ENCODE measurements around the gene SIMC1.

SIMC1 gene

DNA sequence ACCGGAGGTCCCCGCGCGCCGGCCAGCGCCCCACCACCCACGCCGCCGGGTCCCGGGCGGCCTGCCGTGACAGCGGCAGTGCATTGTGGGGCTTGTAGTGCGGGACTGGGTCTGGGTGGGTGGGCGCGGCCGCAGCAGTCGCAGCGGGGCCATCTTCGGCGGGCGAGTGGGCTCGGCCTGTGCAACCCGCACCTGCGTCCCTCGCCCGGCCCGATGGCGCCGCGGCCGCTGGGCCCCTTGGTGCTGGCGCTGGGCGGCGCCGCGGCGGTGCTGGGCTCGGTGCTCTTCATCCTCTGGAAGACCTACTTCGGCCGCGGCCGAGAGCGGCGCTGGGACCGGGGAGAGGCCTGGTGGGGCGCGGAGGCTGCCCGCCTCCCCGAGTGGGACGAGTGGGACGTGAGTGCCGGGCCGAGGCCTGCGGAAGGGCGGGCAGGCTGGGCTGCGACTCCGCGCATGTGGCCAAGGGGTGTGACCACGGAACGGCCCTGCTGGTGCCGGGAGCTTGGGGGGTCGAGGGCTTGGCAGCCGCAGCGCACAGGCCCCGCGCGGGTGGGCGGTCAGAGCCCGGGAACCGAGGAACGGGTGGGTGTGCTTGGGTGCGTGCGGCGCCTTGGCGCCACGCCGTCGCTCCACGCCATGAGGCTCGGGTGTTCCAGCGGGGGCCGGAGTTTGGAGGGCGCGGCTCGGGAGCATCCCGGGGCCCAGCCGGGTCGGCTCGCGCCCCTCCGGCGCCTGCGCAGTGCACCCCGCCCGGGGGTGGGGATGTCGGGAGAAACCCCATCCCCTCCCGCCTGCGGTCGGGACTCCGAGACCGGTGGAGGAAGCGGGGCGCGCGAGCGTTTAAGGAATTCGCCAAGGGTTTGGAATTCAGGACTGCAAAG lies 127.4 kb downstream of the SIMC1 start, which contains the start of gene ARL10:
ARL10 (plus strand) TSS at position 137 of the 881 bp plus-strand sequence; CDS start at position 214, 77 bp downstream.
- peak; percentile 9 to 19 for DNase-seq

DNA sequence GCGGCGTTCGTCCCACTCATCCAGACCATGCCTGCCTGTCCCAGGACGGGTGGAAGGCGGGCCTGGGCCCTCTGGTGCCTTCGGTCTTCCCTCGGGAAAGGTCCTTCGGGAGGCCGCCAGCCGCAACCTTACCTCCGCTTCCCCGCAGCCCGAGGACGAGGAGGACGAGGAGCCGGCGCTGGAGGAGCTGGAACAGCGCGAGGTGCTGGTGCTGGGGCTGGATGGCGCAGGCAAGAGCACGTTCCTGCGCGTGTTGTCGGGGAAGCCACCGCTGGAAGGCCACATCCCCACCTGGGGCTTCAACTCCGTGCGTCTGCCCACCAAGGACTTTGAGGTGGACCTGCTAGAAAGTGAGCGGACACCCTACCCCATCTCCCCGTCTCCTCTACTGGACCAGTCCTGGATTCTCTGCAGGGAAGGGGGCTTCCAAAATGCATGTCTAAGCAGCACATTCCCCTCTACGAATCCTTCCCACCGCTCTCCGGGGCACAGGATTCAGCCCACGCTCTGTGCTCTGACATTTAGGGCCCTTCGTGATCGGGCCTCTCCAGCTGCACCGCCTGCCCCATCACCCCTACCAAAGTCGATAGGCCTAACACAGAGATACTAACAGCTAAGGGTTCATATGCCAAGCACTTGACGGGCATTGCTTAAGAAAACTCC lies 128.1 kb downstream of the SIMC1 start:
- no peak for DNase-seq

DNA sequence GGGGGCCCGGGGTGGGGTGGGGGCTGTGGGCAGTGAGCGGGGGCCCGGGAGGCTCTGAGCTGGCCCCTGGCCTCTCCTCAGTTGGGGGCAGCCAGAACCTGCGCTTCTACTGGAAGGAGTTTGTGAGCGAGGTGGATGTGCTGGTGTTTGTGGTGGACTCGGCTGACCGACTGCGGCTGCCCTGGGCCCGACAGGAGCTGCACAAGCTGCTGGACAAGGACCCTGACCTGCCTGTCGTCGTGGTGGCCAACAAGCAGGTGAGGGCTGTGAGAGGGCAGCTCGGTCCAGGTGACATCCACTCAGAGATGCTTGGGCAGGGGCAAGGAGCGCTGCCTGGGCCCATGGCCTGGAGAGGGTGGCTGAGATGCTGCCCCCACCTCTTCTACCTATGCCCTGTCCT lies 130.5 kb downstream of the SIMC1 start:
- no peak for DNase-seq

DNA sequence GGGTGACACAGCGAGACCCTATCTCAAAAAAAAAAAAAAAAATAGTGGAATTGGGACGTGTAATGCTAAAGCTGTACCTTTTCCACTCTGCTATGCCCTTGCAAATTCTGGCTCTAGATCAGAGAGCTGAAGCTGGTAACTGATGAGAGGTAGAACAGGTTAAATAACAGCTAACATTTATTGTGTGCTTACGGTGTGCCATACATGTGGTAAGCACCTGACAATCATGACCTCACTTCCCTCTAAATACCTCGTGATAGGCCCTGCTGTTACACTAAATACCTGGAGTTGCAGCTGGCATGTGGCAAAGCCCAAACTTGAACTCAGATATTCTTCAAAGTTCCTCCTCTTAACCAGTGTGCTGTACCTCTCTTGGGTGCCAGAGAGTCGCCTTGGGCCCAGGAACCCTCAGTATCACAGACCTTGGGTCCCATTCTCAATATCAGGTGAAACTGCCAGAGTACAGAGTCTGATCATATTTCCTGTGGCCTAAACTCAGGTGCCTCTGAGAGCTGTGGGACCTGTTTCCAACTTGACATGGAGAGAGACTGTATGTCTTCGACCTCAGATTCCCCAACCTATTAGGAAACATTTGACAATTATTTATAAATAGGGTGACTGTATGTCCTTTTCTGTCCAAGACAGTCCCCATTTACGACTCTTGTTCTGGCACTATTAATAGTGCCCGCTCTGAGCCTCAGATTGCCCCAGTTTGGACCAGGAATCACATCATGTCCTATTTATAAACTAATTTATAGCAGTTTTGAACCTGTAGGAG lies 131.9 kb downstream of the SIMC1 start:
- no peak for DNase-seq

DNA sequence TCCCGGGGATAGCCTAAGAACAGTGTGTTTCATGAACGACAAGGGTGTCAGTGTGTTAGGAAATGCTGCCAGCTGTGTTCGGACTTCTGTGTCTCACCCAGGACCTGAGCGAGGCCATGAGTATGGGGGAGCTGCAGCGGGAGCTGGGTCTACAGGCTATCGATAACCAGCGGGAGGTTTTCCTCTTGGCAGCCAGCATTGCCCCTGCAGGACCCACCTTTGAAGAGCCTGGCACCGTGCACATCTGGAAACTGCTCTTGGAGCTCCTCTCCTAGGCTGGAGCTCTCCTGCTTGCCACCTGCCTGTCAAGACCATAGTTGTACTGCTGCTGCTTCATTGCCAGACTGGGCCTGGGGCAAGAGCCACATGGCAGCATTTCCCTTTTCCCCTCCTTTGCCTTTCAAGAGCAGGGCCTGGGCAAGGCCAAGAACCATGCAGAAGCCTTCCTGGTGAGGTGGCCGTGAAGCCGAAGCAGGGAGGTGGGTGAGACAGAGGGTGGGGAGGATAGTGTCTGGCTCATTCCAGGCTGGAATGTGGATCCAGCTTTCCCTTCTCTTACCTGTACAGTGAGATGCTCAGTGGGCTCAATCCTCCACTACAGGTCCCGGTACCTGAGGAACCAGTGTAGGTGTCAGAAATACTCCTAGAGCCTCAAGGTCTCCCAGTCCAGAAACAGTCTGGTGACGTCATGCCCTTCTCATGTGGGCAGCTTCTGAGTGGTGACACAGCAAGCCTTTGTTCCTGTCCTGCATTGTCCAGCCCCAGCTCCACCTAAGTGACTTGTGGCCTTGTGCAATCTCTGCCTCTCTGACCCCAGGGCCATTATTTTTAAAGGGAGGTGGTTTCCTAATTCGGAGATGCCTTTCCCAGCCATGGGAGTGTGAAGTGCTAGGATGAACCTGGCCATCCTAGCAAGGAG lies 133.7 kb downstream of the SIMC1 start:
- peak; percentile 12 to 59 for DNase-seq

DNA sequence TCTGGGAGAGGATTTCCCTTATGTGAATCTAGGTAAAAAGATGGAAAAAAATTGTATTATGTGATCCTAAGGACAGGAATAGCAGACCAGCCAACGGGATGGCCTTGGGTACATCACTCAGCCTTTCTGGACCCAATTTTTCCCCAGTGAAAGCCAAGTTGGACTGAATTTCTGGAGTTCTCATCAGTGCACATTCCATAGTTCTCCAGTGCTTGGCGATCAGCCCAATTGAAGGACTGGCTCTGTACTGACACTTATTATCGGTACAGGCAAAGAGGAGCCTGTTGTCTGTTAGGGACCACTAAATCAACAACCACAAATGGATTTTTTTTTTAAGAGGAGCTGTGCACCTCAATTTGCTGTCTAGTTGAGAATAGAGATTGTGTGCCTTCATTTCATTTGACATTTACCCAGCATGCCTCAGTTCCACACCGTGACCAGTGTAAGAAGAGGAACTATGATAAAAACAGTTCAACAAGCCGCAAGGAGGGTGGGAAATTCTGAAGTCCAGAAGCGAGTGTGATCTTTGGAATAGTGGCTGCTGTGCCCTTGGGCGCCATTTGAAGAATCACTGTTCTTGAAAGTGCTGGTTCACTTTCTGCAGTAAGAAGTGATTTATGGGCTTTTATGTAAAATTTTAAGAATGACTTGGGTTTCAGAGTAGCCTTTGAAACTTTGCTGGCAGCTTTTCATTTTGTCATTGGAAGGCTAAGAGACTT lies 135.0 kb downstream of the SIMC1 start:
- peak in 1 of 2 donors; percentile 8 for DNase-seq

DNA sequence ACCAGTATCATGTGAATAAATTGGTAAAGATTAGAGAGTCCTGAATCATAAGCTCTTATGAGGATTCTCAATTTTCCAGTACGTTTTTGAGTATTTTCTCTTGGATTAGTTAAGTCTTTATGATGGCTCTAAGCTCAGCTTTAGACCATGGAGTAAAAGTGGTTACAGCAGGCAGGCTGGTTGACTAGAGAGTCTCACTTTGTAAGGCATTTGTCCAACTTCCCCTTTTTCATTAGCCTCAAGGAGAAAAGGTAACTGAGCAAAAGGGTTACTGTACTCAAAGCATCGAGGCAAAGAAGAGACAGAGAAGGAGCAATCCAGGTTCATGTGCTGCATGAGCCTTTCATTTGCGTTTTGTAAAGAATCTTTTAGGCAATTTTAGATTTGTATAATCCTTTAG lies 141.7 kb downstream of the SIMC1 start:
- DNase-seq = no peak

DNA sequence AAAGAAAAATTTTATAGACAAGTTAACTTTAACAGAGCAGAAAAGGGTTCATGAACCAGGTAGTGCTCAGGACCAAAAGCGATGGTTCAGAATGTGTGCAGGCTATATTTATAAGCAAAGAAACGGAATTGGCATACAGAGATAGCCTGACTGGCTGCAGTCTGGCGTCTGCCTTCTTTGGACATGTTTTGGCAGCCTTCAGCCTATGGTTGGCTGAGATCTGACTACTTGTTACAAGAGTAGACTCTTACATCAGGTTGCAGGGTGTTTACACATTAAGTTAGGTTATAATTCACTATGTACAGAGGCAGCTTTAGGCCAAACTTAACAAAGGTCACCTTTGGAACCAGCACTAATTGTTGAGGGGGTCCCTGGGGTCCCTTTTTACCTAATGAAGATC lies 143.2 kb downstream of the SIMC1 start:
- no peak for DNase-seq

DNA sequence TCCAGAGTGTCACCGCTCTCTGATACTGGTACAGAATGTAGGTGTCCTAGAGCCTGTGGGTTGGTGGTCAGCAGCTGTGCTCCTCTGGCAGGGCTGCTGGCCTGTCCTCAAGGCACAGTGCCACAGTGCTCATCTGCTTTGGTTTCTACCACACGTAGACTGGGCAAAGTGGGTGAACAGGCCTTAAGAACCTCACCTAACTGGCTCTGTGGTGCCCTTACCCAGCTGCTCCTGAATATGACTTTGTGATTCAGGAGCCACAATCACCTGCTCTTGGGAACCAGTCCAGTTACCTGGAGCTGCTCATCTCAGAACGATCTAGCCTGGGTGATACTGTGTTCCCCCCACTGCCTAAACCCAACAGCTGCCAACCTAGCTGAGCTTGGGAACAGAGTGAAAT lies 143.8 kb downstream of the SIMC1 start:
- no peak for DNase-seq

DNA sequence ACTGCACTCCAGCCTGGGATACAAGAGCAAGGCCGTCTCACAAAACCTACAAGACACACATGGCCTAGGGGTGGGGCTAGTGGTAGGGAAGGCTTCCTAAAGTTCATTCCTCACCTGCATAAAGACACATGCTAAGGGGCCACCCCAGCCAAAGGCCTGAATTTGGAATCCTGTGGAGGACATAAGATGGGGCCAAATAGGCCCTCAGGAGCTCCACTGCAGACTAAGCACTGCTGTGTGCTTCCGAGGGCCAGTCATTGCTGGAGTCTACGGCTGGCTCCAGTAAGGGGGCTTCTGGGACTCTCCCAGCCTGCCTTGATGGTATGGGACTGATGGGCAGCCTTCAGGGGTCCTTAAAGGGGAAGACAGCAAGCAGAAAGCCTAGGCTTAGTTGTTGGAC lies 144.5 kb downstream of the SIMC1 start:
- DNase-seq = no peak

DNA sequence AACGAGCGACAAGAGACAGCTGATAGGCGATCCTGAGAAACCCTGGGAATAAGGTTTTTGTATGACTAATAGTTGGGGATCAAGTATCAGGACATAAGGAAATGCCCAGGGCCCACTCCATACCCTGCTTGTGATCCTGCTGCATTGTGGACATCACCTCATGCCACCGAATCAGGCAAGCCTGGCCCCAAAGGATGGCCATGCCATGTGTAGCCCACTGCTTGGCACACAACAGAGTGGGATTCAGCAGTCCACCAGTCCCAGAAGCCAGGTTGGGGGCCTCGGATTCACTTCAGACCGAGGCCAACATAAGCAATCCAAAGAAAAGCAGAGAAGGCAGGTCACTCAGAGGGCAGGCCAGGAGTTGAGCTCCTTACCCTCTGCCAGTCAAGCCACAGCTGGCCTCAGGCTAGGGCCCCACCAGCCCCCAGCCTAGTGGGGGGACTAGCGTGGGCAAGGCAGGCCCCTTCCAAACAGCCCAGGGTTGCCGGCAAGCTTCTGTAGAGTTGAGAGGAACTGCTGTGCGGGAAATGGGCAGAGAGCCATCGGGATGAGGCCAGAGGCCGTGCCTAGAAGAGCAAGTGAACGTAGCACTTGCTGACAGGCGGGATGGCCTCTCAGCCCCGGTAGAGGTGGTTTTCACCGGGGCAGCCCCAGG lies 145.2 kb downstream of the SIMC1 start:
- no peak for DNase-seq

DNA sequence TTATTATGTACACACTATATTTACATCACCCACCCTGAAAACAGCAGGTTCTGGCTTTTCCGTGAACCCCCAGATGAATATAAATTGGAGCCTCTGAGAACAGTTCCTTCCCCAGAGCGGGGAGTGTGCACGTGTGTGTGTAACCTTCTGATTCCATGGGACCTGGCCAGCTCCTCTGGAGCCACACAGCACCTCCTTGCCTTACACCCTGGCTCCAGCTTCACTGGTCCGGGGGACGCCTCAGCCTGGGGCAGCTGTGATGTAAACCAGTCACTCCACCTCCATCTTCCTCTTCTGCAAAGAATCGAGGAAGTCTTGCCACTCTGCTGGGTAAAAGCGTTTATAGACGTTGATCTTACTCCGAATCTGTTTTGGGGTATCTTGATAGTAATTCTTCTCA lies 145.7 kb downstream of the SIMC1 start:
- DNase-seq = no peak

DNA sequence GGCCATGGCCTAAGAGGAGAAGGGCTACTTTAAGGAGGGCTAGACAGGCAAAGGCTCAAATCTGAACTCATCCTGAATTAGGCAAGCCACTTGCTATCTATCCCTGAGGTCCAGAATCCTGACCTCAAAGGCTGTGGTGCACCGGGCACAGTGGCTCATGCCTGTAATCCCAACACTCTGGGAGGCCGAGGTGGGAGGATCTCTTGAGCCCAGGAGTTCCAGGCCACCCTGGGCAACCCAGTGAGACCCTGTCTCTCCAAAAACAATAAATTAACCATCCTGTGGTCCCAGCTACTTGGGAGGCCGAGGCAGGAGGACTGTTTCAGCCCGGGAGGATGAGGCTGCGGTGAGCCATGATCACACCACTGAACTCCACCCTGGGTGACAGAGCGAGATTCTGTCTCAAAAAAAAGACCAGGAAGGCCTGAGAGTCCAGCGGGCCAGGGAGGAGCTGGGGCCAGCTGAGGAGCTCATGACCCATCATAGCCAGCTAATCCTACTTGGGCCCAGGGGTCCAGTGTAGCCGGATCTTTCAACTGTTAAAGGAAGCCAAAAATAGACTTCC lies 146.2 kb downstream of the SIMC1 start:
- no peak for DNase-seq

DNA sequence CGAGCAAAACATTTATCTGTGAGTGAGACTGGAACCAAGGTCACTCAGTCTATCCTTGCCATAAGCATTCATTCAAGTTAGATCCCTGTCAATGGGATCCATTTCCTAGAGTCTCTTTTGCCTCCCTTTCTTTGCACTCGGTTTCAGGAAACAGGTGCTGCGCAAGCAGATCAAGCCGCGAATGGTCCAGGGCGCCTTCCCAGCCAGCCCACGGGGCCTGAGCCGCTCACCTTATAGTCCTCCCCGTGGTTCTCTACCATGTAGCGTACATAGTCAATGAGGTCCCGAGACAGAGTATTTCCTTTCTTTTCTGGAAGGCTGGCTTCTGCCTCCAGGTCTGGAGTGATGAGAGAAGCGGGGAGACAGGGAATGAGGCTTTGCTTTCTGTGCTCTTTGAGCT lies 146.8 kb downstream of the SIMC1 start:
- DNase-seq = no peak

DNA sequence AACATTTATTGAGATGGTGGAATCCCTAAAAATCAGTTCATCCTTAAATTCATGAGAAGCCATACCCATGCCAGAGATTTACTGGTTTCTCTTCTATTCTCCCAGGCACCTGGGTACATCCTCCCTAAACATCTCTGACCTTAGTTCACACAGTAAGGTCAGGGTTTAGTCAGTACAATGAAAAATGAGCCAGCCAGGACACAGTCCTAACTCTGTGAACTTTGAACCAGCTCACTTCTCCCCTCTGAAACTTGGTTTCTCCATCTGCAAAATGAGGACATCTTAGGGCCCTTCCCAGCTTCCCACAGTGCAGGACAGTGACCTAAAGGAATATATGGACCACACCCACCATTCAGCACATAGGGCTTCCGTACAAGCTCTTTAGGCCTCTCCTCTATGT lies 148.3 kb downstream of the SIMC1 start:
- no peak for DNase-seq

DNA sequence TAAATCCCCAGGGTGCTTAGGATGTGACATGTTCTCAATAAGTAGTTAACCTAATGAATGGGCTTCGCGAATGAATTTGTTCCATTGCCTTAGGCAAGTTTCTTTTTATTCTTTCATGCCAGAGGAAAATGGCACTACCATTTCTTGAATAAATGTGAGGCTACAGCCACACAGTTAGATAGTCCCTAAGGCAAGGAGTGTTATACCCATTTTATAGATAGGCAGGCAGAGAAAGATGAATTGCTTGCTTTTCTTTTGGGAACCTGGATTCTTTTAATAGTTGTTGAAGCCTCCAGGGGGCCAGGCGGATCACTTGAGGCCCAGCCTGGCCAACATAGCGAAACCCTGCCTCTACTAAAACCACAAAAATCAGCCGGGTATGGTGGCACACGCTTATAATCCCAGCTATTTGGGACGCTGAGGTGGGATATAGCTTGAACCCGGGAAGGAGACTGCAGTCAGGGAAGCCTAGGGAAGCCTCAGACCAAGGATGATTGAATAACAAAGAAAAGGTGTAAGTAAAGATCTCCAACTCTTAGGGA lies 149.2 kb downstream of the SIMC1 start:
- DNase-seq = no peak

DNA sequence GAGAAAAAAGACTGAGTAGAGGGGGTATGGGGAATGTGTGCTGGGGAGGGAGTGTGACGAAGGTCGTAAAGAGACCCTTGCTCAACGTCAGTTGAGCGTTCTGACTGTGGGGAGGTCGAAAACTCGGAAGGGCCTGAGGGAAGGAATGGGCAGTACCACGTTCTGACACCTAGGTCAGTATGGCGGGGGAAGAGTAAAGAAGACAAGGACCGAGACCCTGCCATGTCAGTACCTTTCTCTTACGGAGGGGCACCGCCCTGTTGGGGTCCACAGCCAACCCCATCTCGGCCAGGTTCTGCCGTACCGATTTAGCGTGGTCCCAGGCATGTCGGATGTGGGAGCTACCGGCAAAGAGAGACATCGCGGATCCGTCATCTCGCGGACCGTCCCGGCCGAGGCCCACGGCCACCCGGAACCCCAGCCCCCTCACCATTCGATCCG lies 149.8 kb downstream of the SIMC1 start:
- peak in 1 of 2 donors; percentile 9 for DNase-seq

DNA sequence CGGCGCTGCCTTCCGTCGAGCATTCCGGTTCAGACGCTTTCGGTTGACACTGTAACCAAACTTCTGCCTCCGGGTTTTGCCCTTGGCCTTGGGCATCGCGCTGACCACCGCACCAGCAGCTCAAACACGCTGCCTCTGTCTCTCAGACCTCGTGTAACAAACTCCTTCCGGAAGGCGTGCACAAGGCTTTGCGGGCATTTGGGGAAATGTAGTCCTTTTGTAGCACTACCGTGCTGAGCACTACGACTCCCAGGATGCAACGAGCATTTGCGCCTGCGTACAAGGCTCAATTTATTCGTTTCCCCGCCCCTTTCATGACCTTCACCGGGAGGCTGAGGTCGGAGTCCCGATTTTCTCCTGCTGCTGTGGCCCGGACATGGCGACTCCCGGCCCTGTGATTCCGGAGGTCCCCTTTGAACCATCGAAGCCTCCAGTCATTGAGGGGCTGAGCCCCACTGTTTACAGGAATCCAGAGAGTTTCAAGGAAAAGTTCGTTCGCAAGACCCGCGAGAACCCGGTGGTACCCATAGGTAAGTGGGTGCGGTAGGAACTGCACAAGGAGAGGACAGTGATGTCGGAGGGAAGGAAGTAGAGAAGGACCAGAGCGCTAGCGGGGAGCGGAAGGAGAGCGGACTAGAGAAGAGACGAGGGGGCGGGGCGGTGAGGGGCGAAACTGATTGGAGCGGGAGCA lies 150.4 kb downstream of the SIMC1 start, which contains the start of the genes HIGD2A and NOP16:
HIGD2A (plus strand) TSS at position 308 of the 691 bp plus-strand sequence; CDS start at position 377, 69 bp downstream.
NOP16 (minus strand) TSS at position 155 of the 691 bp plus-strand sequence; CDS start at position 96, 59 bp downstream.
- peak; percentile 98 to 99 for DNase-seq

Data from inflammatory macrophage treated with lipopolysaccharide for 1 hour (primary cell).